Endothelial cell of coronary artery (primary cell): ENCODE measurements around the gene UQCC3. TPM values are rescaled to one million over a fixed set of nuclear protein-coding genes. Genes with fewer than 3 reads are reported as not detected.

Experiments used
- total RNA-seq: library from RNA; depleted of rRNA; stranded (reverse); fragments of >200 nt; gene quantifications from 2 replicates; pipeline ENCODE4 v1.2.3, GENCODE V29; 2014

Gene UQCC3
- 12.2 and 12.8 TPM in 2 replicates for total RNA-seq

DNA sequence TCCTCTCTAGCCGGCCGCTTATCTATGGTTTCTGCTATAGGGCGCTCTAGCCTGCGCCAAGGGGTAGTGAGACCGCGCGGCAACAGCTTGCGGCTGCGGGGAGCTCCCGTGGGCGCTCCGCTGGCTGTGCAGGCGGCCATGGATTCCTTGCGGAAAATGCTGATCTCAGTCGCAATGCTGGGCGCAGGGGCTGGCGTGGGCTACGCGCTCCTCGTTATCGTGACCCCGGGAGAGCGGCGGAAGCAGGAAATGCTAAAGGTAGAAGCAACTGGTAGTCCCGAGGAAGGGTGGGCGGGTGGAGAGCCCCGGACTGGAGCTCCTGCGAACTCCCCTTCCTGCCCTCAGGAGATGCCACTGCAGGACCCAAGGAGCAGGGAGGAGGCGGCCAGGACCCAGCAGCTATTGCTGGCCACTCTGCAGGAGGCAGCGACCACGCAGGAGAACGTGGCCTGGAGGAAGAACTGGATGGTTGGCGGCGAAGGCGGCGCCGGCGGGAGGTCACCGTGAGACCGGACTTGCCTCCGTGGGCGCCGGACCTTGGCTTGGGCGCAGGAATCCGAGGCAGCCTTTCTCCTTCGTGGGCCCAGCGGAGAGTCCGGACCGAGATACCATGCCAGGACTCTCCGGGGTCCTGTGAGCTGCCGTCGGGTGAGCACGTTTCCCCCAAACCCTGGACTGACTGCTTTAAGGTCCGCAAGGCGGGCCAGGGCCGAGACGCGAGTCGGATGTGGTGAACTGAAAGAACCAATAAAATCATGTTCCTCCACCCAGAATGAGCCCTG, at the start of gene UQCC3, which contains the start of gene LBHD1:
UQCC3 (plus strand) TSS at position 66 of the 782 bp plus-strand sequence; CDS start at position 139, 73 bp downstream.
LBHD1 (minus strand) TSS at position 660 of the 782 bp plus-strand sequence. CDS start 2,236 bp downstream, outside the sequence.

GRCh38 chr11:62645946-62646824, 25.3 kb upstream of the UQCC3 start, which contains the start of gene GANAB:
GANAB (minus strand) TSS chr11:62646613; CDS start chr11:62646599, 14 bp downstream.

GRCh38 chr11:62665075-62665598, 6.3 kb upstream of the UQCC3 start, which contains the start of the genes C11orf98 and CSKMT:
C11orf98 (minus strand) TSS chr11:62665210; CDS start chr11:62665169, 41 bp downstream.
CSKMT (plus strand) TSS chr11:62665312; CDS start chr11:62665880, 568 bp downstream.

DNA sequence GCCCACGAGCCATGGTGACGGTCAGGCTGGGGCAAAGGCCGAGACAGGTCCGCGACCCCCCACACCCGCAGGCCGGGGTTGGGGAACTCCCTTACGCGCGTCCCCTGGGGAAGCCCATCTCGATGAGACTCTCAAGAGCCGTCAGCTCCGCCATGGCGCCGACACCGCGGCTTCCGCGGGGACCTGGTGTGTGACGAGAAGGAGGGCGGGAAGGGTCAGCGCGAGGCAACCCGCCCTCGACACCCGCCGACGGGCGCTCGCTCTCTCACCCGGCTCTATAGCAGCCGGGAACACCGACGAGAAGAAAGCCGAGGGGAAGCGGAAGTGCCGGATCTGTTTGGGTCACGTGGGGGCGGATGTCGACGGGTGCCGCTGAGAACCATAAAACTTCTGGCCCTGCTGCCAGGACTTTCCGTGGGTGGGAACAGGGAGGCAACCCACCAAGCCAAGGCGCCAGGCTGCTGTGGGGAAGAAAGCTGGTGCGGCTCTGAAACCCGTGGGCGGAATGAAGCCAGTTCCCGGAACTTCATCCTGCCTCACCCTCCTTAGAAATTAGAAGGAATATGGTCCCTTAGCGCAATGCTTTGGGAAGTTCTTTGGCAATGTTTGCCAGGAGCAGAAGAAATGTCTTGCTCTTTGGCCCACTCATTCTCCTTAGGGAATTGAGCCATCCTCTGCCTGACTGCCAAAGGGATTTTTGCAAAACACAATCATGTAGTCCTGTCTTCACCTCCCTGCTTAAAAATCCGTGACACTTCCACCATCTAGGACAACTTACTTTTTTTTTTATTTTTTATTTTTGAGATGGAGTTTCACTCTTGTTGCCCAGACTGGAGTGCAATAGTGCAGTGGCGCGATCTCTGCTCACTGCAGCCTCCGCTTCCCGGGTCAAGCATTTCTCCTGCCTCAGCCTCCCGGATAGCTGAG, 7.6 kb downstream of the UQCC3 start, which contains the start of gene UBXN1:
UBXN1 (minus strand) TSS at position 304 of the 927 bp plus-strand sequence; CDS start at position 154, 150 bp downstream.

GRCh38 chr11:62689421-62690183, 18.1 kb downstream of the UQCC3 start, which contains the start of gene LRRN4CL:
LRRN4CL (minus strand) TSS chr11:62689530; CDS start chr11:62688508, 1,022 bp downstream.

DNA sequence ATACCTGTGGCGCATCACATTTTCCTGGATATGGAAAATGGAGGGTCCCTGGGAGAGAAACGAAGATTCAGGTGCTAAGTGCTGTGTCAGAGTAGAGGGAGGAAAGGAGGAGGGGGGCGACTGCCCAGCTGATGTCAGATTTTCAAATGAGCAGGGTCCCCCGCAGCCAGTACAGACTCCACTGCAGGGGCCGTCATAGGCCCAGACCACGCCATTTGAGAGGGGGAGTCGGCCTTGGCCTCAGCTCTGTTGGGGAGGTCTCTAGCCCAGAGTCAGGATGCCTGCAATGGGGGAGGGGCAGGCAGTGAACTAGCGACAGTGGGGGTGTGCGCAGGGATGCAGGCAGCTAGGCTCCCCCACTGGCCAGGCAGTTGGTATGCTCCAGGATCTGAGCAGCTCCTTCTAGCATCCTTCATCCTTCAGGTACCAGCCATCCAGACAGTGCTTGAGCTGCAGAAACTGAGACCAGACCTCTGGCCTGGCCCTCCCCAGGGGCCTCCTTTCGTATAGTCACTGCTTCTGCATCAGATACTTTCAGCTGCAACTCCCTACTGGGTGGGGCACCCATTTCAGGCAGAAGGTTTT, 35.9 kb downstream of the UQCC3 start, which contains the start of the genes BSCL2 and GNG3:
BSCL2 (minus strand) TSS at position 148 of the 585 bp plus-strand sequence. CDS start 229 bp downstream, outside the sequence.
GNG3 (plus strand) TSS at position 400 of the 585 bp plus-strand sequence. CDS start 620 bp downstream, outside the sequence.

Other genes with a start within 250 kb of the UQCC3 start
- 414 and 532 TPM in 2 replicates for gene AHNAK, start 124.9 kb upstream of the UQCC3 start, total RNA-seq
- gene EEF1G, start 97.8 kb upstream of the UQCC3 start, total RNA-seq: 1,547 and 1,726 TPM in 2 replicates
- gene TUT1, start 80.2 kb upstream of the UQCC3 start, total RNA-seq: 8.8 and 9.6 TPM in 2 replicates
- 158 and 226 TPM in 2 replicates for gene MTA2, start 69.8 kb upstream of the UQCC3 start, total RNA-seq
- 24.2 and 30.8 TPM in 2 replicates for gene EML3, start 58.9 kb upstream of the UQCC3 start, total RNA-seq
- gene ROM1, start 58.4 kb upstream of the UQCC3 start, total RNA-seq: 7.3 and 8.5 TPM in 2 replicates
- gene B3GAT3, start 49.7 kb upstream of the UQCC3 start, total RNA-seq: 12.6 and 20.0 TPM in 2 replicates
- 190 and 269 TPM in 2 replicates for gene GANAB, start 25.1 kb upstream of the UQCC3 start, total RNA-seq
- 21.1 and 21.5 TPM in 2 replicates for gene INTS5, start 18.4 kb upstream of the UQCC3 start, total RNA-seq
- gene C11orf98, start 6.5 kb upstream of the UQCC3 start, total RNA-seq: 46.1 and 53.0 TPM in 2 replicates
- 7.4 and 12.7 TPM in 2 replicates for gene CSKMT, start 6.4 kb upstream of the UQCC3 start, total RNA-seq
- gene LBHD1, start 594 bp downstream of the UQCC3 start, total RNA-seq: 1.9 and 2.6 TPM in 2 replicates
- 163 and 210 TPM in 2 replicates for gene UBXN1, start 7.4 kb downstream of the UQCC3 start, total RNA-seq
- gene LRRN4CL, start 17.9 kb downstream of the UQCC3 start, total RNA-seq: 0.09 TPM in 2 replicates
- gene BSCL2, start 35.8 kb downstream of the UQCC3 start, total RNA-seq: 20.1 and 25.6 TPM in 2 replicates
- not detected in 2 replicates for gene GNG3, start 36.0 kb downstream of the UQCC3 start, total RNA-seq
- 9.8 and 13.6 TPM in 2 replicates for gene HNRNPUL2, start 55.8 kb downstream of the UQCC3 start, total RNA-seq
- gene TTC9C, start 56.8 kb downstream of the UQCC3 start, total RNA-seq: 32.8 and 33.1 TPM in 2 replicates
- 6.9 and 8.4 TPM in 2 replicates for gene ZBTB3, start 82.5 kb downstream of the UQCC3 start, total RNA-seq
- gene POLR2G, start 89.9 kb downstream of the UQCC3 start, total RNA-seq: 51.1 and 71.4 TPM in 2 replicates
- 18.4 and 20.5 TPM in 2 replicates for gene TAF6L, start 99.7 kb downstream of the UQCC3 start, total RNA-seq
- 15.9 and 23.5 TPM in 2 replicates for gene TMEM179B, start 115.7 kb downstream of the UQCC3 start, total RNA-seq
- 9.0 and 16.0 TPM in 2 replicates for gene TMEM223, start 120.3 kb downstream of the UQCC3 start, total RNA-seq
- 16.0 and 21.6 TPM in 2 replicates for gene NXF1, start 133.8 kb downstream of the UQCC3 start, total RNA-seq
- gene STX5, start 160.4 kb downstream of the UQCC3 start, total RNA-seq: 36.4 and 40.9 TPM in 2 replicates
- not detected in 2 replicates for gene TEX54, start 161.2 kb downstream of the UQCC3 start, total RNA-seq
- 66.5 and 70.3 TPM in 2 replicates for gene WDR74, start 167.9 kb downstream of the UQCC3 start, total RNA-seq
- 121 and 172 TPM in 2 replicates for gene SLC3A2, start 209.2 kb downstream of the UQCC3 start, total RNA-seq
- not detected in 2 replicates for gene CHRM1, start 249.7 kb downstream of the UQCC3 start, total RNA-seq